ENCODE data around the gene MAPK8IP2. TPM values are rescaled to one million over a fixed set of nuclear protein-coding genes. Genes with fewer than 3 reads are reported as not detected.

MAPK8IP2 gene
- total and polyA plus RNA-seq, 2 of the 4 experiments (the other 2 are of a cell fraction) = under 0.01 to 0.14 TPM

GRCh38 chr22:50613291-50613981, 12.8 kb downstream of the MAPK8IP2 start:
- POLR2A ChIA-PET (ENCODE audit: unreplicated experiment) = no interaction called here

More at GRCh38 chr22:50613291-50613981, 12.8 kb downstream of the MAPK8IP2 start:
- Histone ChIP-seq H3K23ac (ENCODE audit: low read depth, low read length) (no peak overlapping the region), H2AK9ac (replicated peaks; ENCODE audit: low read depth, low read length, poor library complexity) (no peak overlapping the region), H4K20me1 (ENCODE audit: insufficient read depth, low read length) (no peaks in the 10 kb centered on the region; the same call in 1 of the 2 replicates), H3K4me1 (ENCODE audit: control insufficient read depth, insufficient read depth, low read length) (no peaks in the 10 kb centered on the region), H3K14ac (replicated peaks; ENCODE audit: low read depth, low read length) (no peak overlapping the region), H3K18ac (ENCODE audit: low read depth, low read length) (no peak overlapping the region), H3K4ac (ENCODE audit: low read depth, low read length) (no peak overlapping the region), H3K9me3 (ENCODE audit: control insufficient read depth, insufficient read depth, low read length) (no peaks in the 10 kb centered on the region), H3K4me2 (ENCODE audit: low read depth, low read length) (no peak overlapping the region), H4K5ac (ENCODE audit: low read depth, low read length) (no peak overlapping the region), H3K9me1 (ENCODE audit: insufficient read depth, low read length) (no peaks in the 10 kb centered on the region), H4K8ac (ENCODE audit: low read depth in 2 of 2, low read length in 2 of 2) (no peak overlapping the region), H2BK20ac (ENCODE audit: low read depth, low read length) (no peak overlapping the region), H3K56ac (ENCODE audit: extremely low read depth, insufficient read depth, low read length) (no peak overlapping the region), H3K9ac (ENCODE audit: low read depth, low read length) (no peak overlapping the region), H3K79me1 (ENCODE audit: low read depth in 1 of 2, low read length in 2 of 2) (no peaks in the 10 kb centered on the region), H2BK120ac (ENCODE audit: low read depth, low read length) (no peak overlapping the region), H3K27me3 (ENCODE audit: control insufficient read depth, insufficient read depth, low read length) (peaks cover 42% of the 10 kb centered on the region), H3K36me3 (ENCODE audit: control insufficient read depth, insufficient read depth, low read length) (no peaks in the 10 kb centered on the region), H2BK15ac (ENCODE audit: low read depth, low read length) (no peak overlapping the region), H4K91ac (ENCODE audit: insufficient read depth, low read depth, low read length) (no peak overlapping the region), H3K27ac (ENCODE audit: insufficient read depth, low read length) (no peak overlapping the region), H2AFZ (replicated peaks; ENCODE audit: low read length, poor library complexity) (no peak overlapping the region), H3K4me3 (ENCODE audit: insufficient read depth, low read depth, low read length) (no peak overlapping the region), H2BK5ac (ENCODE audit: low read depth, low read length, poor library complexity, severe bottlenecking) (no peak overlapping the region), H2AK5ac (ENCODE audit: low read depth, low read length) (no peak overlapping the region)
- CTCF ChIA-PET = no interaction called here
- DNase-seq = no peak
- 40% methylated on average over 4 of the region's 22 CpGs; no CpG with 5 or more reads in 1 of the 2 experiments for WGBS, 2 experiments (ENCODE audit: extremely low coverage in 2 of 2, insufficient read length in 1 of 2)
- no TSS peak for BruUV-seq (replicated peaks)
- dilution Hi-C loops (cut with HindIII; ENCODE audit: low sequenced_read_pairs, unreplicated experiment) = no loop called here
- in situ Hi-C loops (cut with MboI; ENCODE audit: low sequenced_read_pairs) = no loop called here
- no peak for TF ChIP-seq POLR2A (IDR thresholded peaks at IDR 0.05; ENCODE audit: low read depth, low read length)
- no peak for TF ChIP-seq CHD1 (IDR thresholded peaks at IDR 0.05; ENCODE audit: low read depth, low read length)
- no peak for TF ChIP-seq ELK1 (IDR thresholded peaks at IDR 0.05; ENCODE audit: borderline replicate concordance, low read depth, low read length)
- TF ChIP-seq RCOR1 (IDR thresholded peaks at IDR 0.05; ENCODE audit: insufficient replicate concordance, low read length) = no peak
- TF ChIP-seq SMC3 (IDR thresholded peaks at IDR 0.05; ENCODE audit: low read depth, low read length) = no peak
- no peak for TF ChIP-seq RAD21 (IDR thresholded peaks at IDR 0.05; ENCODE audit: low read length)
- no peak for TF ChIP-seq CTCF (conservative IDR thresholded peaks at IDR 0.05; ENCODE audit: low read depth, low read length)
- no peak for TF ChIP-seq FOS (IDR thresholded peaks at IDR 0.05; ENCODE audit: low read depth, low read length)
- TF ChIP-seq USF2 (IDR thresholded peaks at IDR 0.05; ENCODE audit: low read depth, low read length) = no peak
- TF ChIP-seq MXI1 (IDR thresholded peaks at IDR 0.05; ENCODE audit: borderline replicate concordance, low read depth, low read length) = no peak
- TF ChIP-seq RFX5 (IDR thresholded peaks at IDR 0.05; ENCODE audit: low read depth, low read length) = no peak
- no peak for TF ChIP-seq NFE2L2 (IDR thresholded peaks at IDR 0.05; ENCODE audit: low read depth, low read length)
- no peak for TF ChIP-seq MAZ (IDR thresholded peaks at IDR 0.05; ENCODE audit: borderline replicate concordance, low read depth, low read length)
- no peak for TF ChIP-seq MAFK (IDR thresholded peaks at IDR 0.05; ENCODE audit: low read depth, low read length)
- no peak for TF ChIP-seq CEBPB (IDR thresholded peaks at IDR 0.05; ENCODE audit: low read depth, low read length)
- no peak for TF ChIP-seq BHLHE40 (IDR thresholded peaks at IDR 0.05; ENCODE audit: low read depth, low read length)
- intact Hi-C loops (cut with micrococcal nuclease) = no loop called here
- ATAC-seq (ENCODE audit: low read depth) = no peak
